ENCODE data around the gene STAT5A.
A peak's percentile ranks its signal among the peaks of the same experiment; 100 is the strongest.

The STAT5A gene

GRCh38 chr17:42310787-42311215 is 22.5 kb downstream of the STAT5A start:
- TF ChIP-seq REST (IDR thresholded peaks at IDR 0.05; ENCODE audit: insufficient read depth in 1 of 2, low read depth in 2 of 2, low read length in 2 of 2) (no peak), FOXP2 (optimal IDR thresholded peaks at IDR 0.05; ENCODE audit: borderline replicate concordance, extremely low read depth, extremely low read length, insufficient read depth) (no peak), POLR2AphosphoS5 (IDR thresholded peaks at IDR 0.05; ENCODE audit: low read depth, low read length) (no peak), SIN3A (IDR thresholded peaks at IDR 0.05; ENCODE audit: borderline replicate concordance, insufficient read depth, low read length) (no peak), TAF1 (IDR thresholded peaks at IDR 0.05; ENCODE audit: borderline replicate concordance, insufficient read depth, low read length) (no peak)

DNA sequence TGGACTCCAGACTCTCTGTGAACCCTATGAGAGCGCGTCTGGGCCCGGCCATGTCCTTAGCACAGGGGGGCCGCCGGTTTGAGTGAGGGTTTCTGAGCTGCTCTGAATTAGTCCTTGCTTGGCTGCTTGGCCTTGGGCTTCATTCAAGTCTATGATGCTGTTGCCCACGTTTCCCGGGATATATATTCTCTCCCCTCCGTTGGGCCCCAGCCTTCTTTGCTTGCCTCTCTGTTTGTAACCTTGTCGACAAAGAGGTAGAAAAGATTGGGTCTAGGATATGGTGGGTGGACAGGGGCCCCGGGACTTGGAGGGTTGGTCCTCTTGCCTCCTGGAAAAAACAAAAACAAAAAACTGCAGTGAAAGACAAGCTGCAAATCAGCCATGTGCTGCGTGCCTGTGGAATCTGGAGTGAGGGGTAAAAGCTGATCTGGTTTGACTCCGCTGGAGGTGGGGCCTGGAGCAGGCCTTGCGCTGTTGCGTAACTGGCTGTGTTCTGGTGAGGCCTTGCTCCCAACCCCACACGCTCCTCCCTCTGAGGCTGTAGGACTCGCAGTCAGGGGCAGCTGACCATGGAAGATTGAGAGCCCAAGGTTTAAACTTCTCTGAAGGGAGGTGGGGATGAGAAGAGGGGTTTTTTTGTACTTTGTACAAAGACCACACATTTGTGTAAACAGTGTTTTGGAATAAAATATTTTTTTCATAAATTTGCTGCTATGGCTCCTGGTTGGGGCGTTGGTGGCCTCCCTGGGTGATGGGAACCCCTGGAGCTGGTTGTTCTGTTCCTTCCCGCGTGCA is 23.1 kb downstream of the STAT5A start:
- no peak for TF ChIP-seq TAF1 (IDR thresholded peaks at IDR 0.05; ENCODE audit: borderline replicate concordance, insufficient read depth, low read length)
- no peak for TF ChIP-seq REST (IDR thresholded peaks at IDR 0.05; ENCODE audit: insufficient read depth in 1 of 2, low read depth in 2 of 2, low read length in 2 of 2)
- TF ChIP-seq POLR2AphosphoS5 (IDR thresholded peaks at IDR 0.05; ENCODE audit: low read depth, low read length), result no peak; the same call in 1 of the 2 replicates
- TF ChIP-seq FOXP2 (optimal IDR thresholded peaks at IDR 0.05; ENCODE audit: borderline replicate concordance, extremely low read depth, extremely low read length, insufficient read depth), result peak; percentile 64
- TF ChIP-seq SIN3A (IDR thresholded peaks at IDR 0.05; ENCODE audit: borderline replicate concordance, insufficient read depth, low read length), result no peak

- TF ChIP-seq REST (IDR thresholded peaks at IDR 0.05; ENCODE audit: insufficient read depth in 1 of 2, low read depth in 2 of 2, low read length in 2 of 2) (no peak), POLR2AphosphoS5 (IDR thresholded peaks at IDR 0.05; ENCODE audit: low read depth, low read length) (no peak), SIN3A (IDR thresholded peaks at IDR 0.05; ENCODE audit: borderline replicate concordance, insufficient read depth, low read length) (no peak), TAF1 (IDR thresholded peaks at IDR 0.05; ENCODE audit: borderline replicate concordance, insufficient read depth, low read length) (no peak), FOXP2 (optimal IDR thresholded peaks at IDR 0.05; ENCODE audit: borderline replicate concordance, extremely low read depth, extremely low read length, insufficient read depth) (no peak)
Measured at GRCh38 chr17:42312035-42312284, 23.7 kb downstream of the STAT5A start.

DNA sequence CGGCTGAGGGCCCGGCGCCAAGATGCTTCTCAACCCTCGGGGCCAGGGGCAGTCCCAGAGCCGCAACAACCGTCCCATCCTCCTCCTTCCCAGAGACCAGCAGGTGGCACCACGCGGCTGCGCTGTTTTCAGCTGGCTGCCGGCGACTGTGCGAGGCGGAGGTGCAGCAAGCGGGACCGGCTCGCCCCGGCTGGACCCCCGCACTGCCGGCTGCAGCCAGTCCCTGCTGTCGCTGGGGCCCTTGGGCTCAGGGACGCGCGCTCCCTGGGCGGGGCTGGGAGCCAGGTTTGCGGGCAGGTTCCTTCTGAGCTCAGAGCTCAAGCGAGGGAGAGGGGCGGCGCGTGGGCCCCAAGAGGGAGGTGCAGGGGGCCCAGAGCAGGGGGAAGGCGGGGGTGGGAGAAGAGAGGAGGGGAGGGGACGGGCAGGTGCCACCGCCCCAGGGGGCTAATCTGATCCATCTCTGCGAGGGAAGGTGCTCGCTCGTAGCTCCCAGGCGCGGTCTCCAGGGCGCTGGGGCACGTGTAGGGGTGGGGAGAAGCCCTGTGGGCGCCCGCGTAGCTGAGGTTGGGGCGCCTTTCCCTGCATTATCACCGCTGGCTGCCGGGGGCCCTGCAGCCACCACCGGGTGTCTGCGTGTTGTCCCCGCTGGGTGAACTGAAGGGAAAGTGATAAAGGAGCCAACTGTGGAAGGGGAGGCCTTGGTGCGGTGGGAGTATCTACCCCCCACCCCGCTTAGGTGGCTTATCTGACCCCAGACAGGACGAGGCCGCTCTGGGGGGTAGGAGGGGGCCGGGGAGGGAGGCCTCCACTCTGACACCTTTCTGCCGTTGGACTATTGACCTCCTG is 24.2 kb downstream of the STAT5A start:
- no peak for TF ChIP-seq SIN3A (IDR thresholded peaks at IDR 0.05; ENCODE audit: borderline replicate concordance, insufficient read depth, low read length)
- peak; percentile 93 for TF ChIP-seq FOXP2 (optimal IDR thresholded peaks at IDR 0.05; ENCODE audit: borderline replicate concordance, extremely low read depth, extremely low read length, insufficient read depth)

DNA sequence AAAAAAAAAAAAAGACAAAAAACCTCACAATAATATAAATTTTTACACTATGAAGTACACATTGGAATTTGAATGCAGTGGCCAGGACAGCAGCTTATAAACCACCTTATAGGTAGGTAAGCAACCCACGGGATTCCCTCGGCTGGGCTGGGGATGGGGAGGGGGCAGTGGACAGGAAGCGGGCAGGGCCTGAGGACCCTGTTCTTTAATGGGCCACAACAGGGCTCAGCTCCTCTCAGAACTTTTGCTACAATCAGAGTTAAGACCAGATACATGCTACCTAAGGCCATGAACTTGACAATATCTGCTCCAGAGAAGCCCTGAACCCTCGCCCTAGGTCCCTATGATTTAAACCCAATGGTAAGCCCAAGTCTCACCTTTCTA is 25.1 kb downstream of the STAT5A start:
- TF ChIP-seq REST (IDR thresholded peaks at IDR 0.05; ENCODE audit: insufficient read depth in 1 of 2, low read depth in 2 of 2, low read length in 2 of 2), result no peak
- TF ChIP-seq FOXP2 (optimal IDR thresholded peaks at IDR 0.05; ENCODE audit: borderline replicate concordance, extremely low read depth, extremely low read length, insufficient read depth), result no peak
- TF ChIP-seq SIN3A (IDR thresholded peaks at IDR 0.05; ENCODE audit: borderline replicate concordance, insufficient read depth, low read length), result no peak
- TF ChIP-seq TAF1 (IDR thresholded peaks at IDR 0.05; ENCODE audit: borderline replicate concordance, insufficient read depth, low read length), result no peak
- TF ChIP-seq POLR2AphosphoS5 (IDR thresholded peaks at IDR 0.05; ENCODE audit: low read depth, low read length), result no peak

All from PFSK-1 (cell line).